ENCODE results near the gene MKI67.

GRCh38 chr10:128073890-128074289 lies 52.3 kb downstream of the MKI67 start:
- TF ChIP-seq CTCF (IDR thresholded peaks at IDR 0.05; ENCODE audit: poor library complexity, severe bottlenecking) (no peak), SMC3 (conservative IDR thresholded peaks at IDR 0.05; ENCODE audit: poor library complexity) (no peak), MXI1 (conservative IDR thresholded peaks at IDR 0.05; ENCODE audit: poor library complexity, severe bottlenecking) (no peak), POLR2AphosphoS5 (IDR thresholded peaks at IDR 0.05) (no peak)
